H1 (cell line): ENCODE data around the gene SENP3. TPM values are rescaled to one million over a fixed set of nuclear protein-coding genes. Genes with fewer than 3 reads are reported as not detected.

Experiments used
- CTCF ChIA-PET: fragments of 300-600 bp; sonication (Branson Sonifier 250); formaldehyde crosslinking; loops from one replicate; lab custom pipeline; 2021; ENCODE audit not compliant: partially characterized antibody; lab: Charles Lee
- POLR2A ChIA-PET: fragments of 300-600 bp; sonication (Branson Sonifier 250); formaldehyde crosslinking; loops from one replicate; lab custom pipeline; 2021; ENCODE audit warnings: inconsistent platforms; ENCODE audit not compliant: partially characterized antibody; lab: Charles Lee
- DNase-seq, 2 experiments: peaks; one replicate each; pipeline versions ENCODE4 v3.0.0 to v3.0.0-alpha.2; 2010 to 2022; ENCODE audit warnings: low spot score in 2 of 2, low read depth in 1 of 2, mixed read lengths in 1 of 2
- FAIRE-seq: peaks from 2 replicates; lab custom pipeline; 2011; peaks lifted over from hg19 to GRCh38; lab: Jason Lieb, UNC
- H2AFZ ChIP-seq: 2 replicates; pipeline ENCODE4 v1.8.1; 2012; ENCODE audit warnings: low read length, inconsistent platforms
- H2AK5ac ChIP-seq: 2 replicates; pipeline ENCODE4 v1.6.1; 2013; ENCODE audit warnings: low read depth, low read length
- H2BK120ac ChIP-seq: replicated peaks from 2 replicates; pipeline ENCODE3; 2013; ENCODE audit warnings: low read depth, low read length, inconsistent platforms
- H2BK12ac ChIP-seq: 2 replicates; pipeline ENCODE4 v1.6.1; 2013; ENCODE audit warnings: low read depth, low read length
- H2BK15ac ChIP-seq: 2 replicates; pipeline ENCODE4 v1.6.1; 2013; ENCODE audit warnings: low read length
- H2BK20ac ChIP-seq: 2 replicates; pipeline ENCODE4 v1.6.1; 2013; ENCODE audit warnings: low read length
- H2BK5ac ChIP-seq: 2 replicates; pipeline ENCODE4 v1.6.1; 2013; ENCODE audit warnings: low read depth, low read length
- H3K14ac ChIP-seq: 2 replicates; pipeline ENCODE4 v1.6.1; 2013; ENCODE audit warnings: inconsistent platforms; ENCODE audit not compliant: insufficient read length
- H3K18ac ChIP-seq: 2 replicates; pipeline ENCODE4 v1.6.1; 2013; ENCODE audit warnings: low read length; ENCODE audit errors: extremely low read depth
- H3K23ac ChIP-seq: 2 replicates; pipeline ENCODE4 v1.6.1; 2013; ENCODE audit warnings: inconsistent platforms; ENCODE audit not compliant: insufficient read length
- H3K23me2 ChIP-seq: 2 replicates; pipeline ENCODE4 v1.6.1; 2013; ENCODE audit warnings: low read depth, low read length
- H3K27ac ChIP-seq: 2 replicates; pipeline ENCODE4 v1.6.1; 2011; ENCODE audit warnings: low read depth, low read length, inconsistent platforms
- H3K27me3 ChIP-seq, 4 experiments: replicated peaks in 1 of 4; 1 replicate in 1 of 4; 2 replicates in 3 of 4; pipeline versions ENCODE4 v1.6.1 to v1.8.1; 2011 to 2013; ENCODE audit warnings: low read length in 3 of 4, mild to moderate bottlenecking in 3 of 4, inconsistent platforms in 2 of 4, mixed read lengths in 2 of 4, moderate library complexity in 1 of 4; ENCODE audit not compliant: control insufficient read depth in 3 of 4, insufficient read depth in 3 of 4; ENCODE audit errors: extremely low read depth in 1 of 4
- H3K36me3 ChIP-seq, 4 experiments: 2 replicates each; pipeline versions ENCODE4 v1.6.1 to v1.8.1; 2011 to 2013; ENCODE audit warnings: mild to moderate bottlenecking in 4 of 4, low read length in 3 of 4, moderate library complexity in 2 of 4, control low read depth in 1 of 4, inconsistent platforms in 1 of 4; ENCODE audit not compliant: insufficient read depth in 4 of 4, control insufficient read depth in 2 of 4
- H3K4ac ChIP-seq: replicated peaks from 2 replicates; pipeline ENCODE3; 2013; ENCODE audit warnings: low read length, low read depth, mixed read lengths, inconsistent platforms; ENCODE audit not compliant: insufficient read length
- H3K4me1 ChIP-seq, 4 experiments: replicated peaks in 1 of 4; 1 replicate in 1 of 4; 2 replicates in 3 of 4; pipeline versions ENCODE4 v1.6.1 to v1.8.1; 2011 to 2013; ENCODE audit warnings: low read length in 3 of 4, inconsistent platforms in 2 of 4, mixed read lengths in 1 of 4; ENCODE audit not compliant: insufficient read depth in 4 of 4, control insufficient read depth in 3 of 4
- H3K4me2 ChIP-seq, 2 experiments: 2 replicates each; pipeline versions ENCODE4 v1.6.1 to v1.8.1; 2011 to 2013; ENCODE audit warnings: low read depth in 2 of 2, low read length in 2 of 2, control low read depth in 1 of 2, inconsistent platforms in 1 of 2, mild to moderate bottlenecking in 1 of 2; ENCODE audit not compliant: insufficient read depth in 1 of 2
- H3K4me3 ChIP-seq, 4 experiments: fragments of 200-600, 300-600 bp in 1 of 4; sonication (generic), shearing (Covaris generic), sonication (Bioruptor Twin) in 1 of 4; 2 replicates each; pipeline versions ENCODE4 v1.5.1 to v1.8.1; 2011 to 2016; ENCODE audit warnings: low read length in 4 of 4, low read depth in 3 of 4, control low read depth in 2 of 4, inconsistent platforms in 2 of 4, mild to moderate bottlenecking in 2 of 4, mixed read lengths in 1 of 4, moderate library complexity in 1 of 4; ENCODE audit not compliant: insufficient read depth in 2 of 4; ENCODE audit errors: extremely low read depth in 1 of 4
- H3K56ac ChIP-seq: replicated peaks from 2 replicates; pipeline ENCODE3; 2013; ENCODE audit warnings: low read depth, mild to moderate bottlenecking, mixed read lengths, low read length, inconsistent platforms; ENCODE audit not compliant: insufficient read length
- H3K79me1 ChIP-seq: 2 replicates; pipeline ENCODE4 v1.6.1; 2013; ENCODE audit warnings: low read depth, low read length, control low read depth
- H3K79me2 ChIP-seq, 2 experiments: 2 replicates each; pipeline versions ENCODE4 v1.6.1 to v1.8.1; 2012 to 2013; ENCODE audit warnings: low read length in 2 of 2, mild to moderate bottlenecking in 2 of 2, inconsistent platforms in 1 of 2; ENCODE audit not compliant: insufficient read depth in 2 of 2, control insufficient read depth in 1 of 2
- H3K9ac ChIP-seq, 4 experiments: replicated peaks in 1 of 4; 1 replicate in 1 of 4; 2 replicates in 3 of 4; pipeline versions ENCODE4 v1.6.1 to v1.8.1; 2011 to 2013; ENCODE audit warnings: low read depth in 3 of 4, low read length in 3 of 4, control low read depth in 2 of 4, mild to moderate bottlenecking in 2 of 4, moderate library complexity in 2 of 4, inconsistent platforms in 1 of 4; ENCODE audit errors: extremely low read depth in 1 of 4
- H3K9me3 ChIP-seq, 2 experiments: 2 replicates each; pipeline versions ENCODE4 v1.6.1 to v1.8.1; 2012 to 2013; ENCODE audit warnings: mild to moderate bottlenecking in 2 of 2, moderate library complexity in 2 of 2, control low read depth in 1 of 2, inconsistent platforms in 1 of 2, low read depth in 1 of 2, low read length in 1 of 2, mixed read lengths in 1 of 2; ENCODE audit not compliant: insufficient read depth in 2 of 2
- H4K20me1 ChIP-seq, 2 experiments: replicated peaks in 1 of 2; 2 replicates each; pipeline versions ENCODE3 to v1.8.1; 2011 to 2013; ENCODE audit warnings: inconsistent platforms in 2 of 2, low read length in 2 of 2, mild to moderate bottlenecking in 1 of 2; ENCODE audit not compliant: insufficient read depth in 2 of 2, control insufficient read depth in 1 of 2
- H4K5ac ChIP-seq: 2 replicates; pipeline ENCODE4 v1.6.1; 2013; ENCODE audit warnings: low read length, low read depth, mixed read lengths, inconsistent platforms; ENCODE audit not compliant: insufficient read length
- H4K8ac ChIP-seq: 2 replicates; pipeline ENCODE4 v1.8.0; 2013; ENCODE audit warnings: mild to moderate bottlenecking, moderate library complexity, low read length, inconsistent platforms; ENCODE audit not compliant: insufficient read depth; ENCODE audit errors: extremely low read depth
- H4K91ac ChIP-seq: replicated peaks from 2 replicates; pipeline ENCODE3; 2013; ENCODE audit warnings: low read length, mixed read lengths, inconsistent platforms; ENCODE audit not compliant: insufficient read length
- ASH2L ChIP-seq: fragments of 200-600, 300-600 bp; sonication (generic); IDR thresholded peaks from one replicate; pipeline ENCODE4 v1.7.1; 2017; ENCODE audit warnings: low read length
- BACH1 ChIP-seq: IDR thresholded peaks from 2 replicates; pipeline ENCODE4 v1.6.1; 2012; ENCODE audit warnings: low read length, improper control_type of control experiment
- CBX8 ChIP-seq: fragments of 300-800, 300-1000 bp; sonication (generic); IDR thresholded peaks from 2 replicates; pipeline ENCODE4 v1.7.1; 2016; ENCODE audit warnings: low read depth, low read length, borderline replicate concordance
- CEBPB ChIP-seq: IDR thresholded peaks from 2 replicates; pipeline ENCODE4 v1.6.1; 2012; ENCODE audit warnings: low read depth, low read length
- CREB1 ChIP-seq: IDR thresholded peaks from 2 replicates; pipeline ENCODE4 v1.6.1; 2012; ENCODE audit warnings: inconsistent platforms
- EGR1 ChIP-seq: IDR thresholded peaks from 2 replicates; pipeline ENCODE4 v1.6.1; 2011; ENCODE audit warnings: low read depth, low read length, borderline replicate concordance
- GTF2F1 ChIP-seq: IDR thresholded peaks from 2 replicates; pipeline ENCODE4 v1.6.1; 2012; ENCODE audit warnings: low read depth, low read length, improper control_type of control experiment, borderline replicate concordance
- JUN ChIP-seq: IDR thresholded peaks from 2 replicates; pipeline ENCODE4 v1.6.1; 2011; ENCODE audit warnings: low read depth, mild to moderate bottlenecking, improper control_type of control experiment, low read length
- POLR2A ChIP-seq, 2 experiments: IDR thresholded peaks; 1 replicate in 1 of 2; 2 replicates in 1 of 2; pipeline ENCODE4 v1.6.1; 2011; ENCODE audit warnings: low read depth in 2 of 2, low read length in 2 of 2, mild to moderate bottlenecking in 2 of 2; ENCODE audit errors: control extremely low read depth in 1 of 2
- RXRA ChIP-seq: IDR thresholded peaks from 2 replicates; pipeline ENCODE4 v1.6.1; 2011; ENCODE audit warnings: low read depth, mild to moderate bottlenecking, low read length, moderate library complexity; ENCODE audit not compliant: insufficient read depth
- TAF1 ChIP-seq: IDR thresholded peaks from 2 replicates; pipeline ENCODE4 v1.6.1; 2011; ENCODE audit warnings: mild to moderate bottlenecking, low read depth, low read length
- TAF7 ChIP-seq: optimal IDR thresholded peaks from 2 replicates; pipeline ENCODE3; 2011; ENCODE audit warnings: low read depth, mild to moderate bottlenecking, inconsistent platforms, low read length, moderate library complexity, borderline replicate concordance
- WGBS, 2 experiments: shearing (Covaris generic) in 1 of 2; methylation state at CpG; one replicate each; pipeline versions ENCODE4 v1.1.6 to v1.1.7; 2013 to 2015; ENCODE audit warnings: low lambda C conversion rate in 2 of 2, mixed read lengths in 2 of 2, inconsistent platforms in 1 of 2, low coverage in 1 of 2, missing lambda C conversion rate in 1 of 2; ENCODE audit not compliant: insufficient replicate concordance in 2 of 2, insufficient coverage in 1 of 2, insufficient read length in 1 of 2; ENCODE audit errors: extremely low coverage in 1 of 2, missing lambda C conversion rate in 1 of 2; 5-methylcytosine and 5-hydroxymethylcytosine counted together
- polyA plus RNA-seq, 7 experiments: library from polyadenylated mRNA; depleted of rRNA in 3 of 7; stranded (reverse) in 5 of 7; unstranded in 2 of 7; fragments of >200 nt in 5 of 7; fragments of 200-250 nt in 2 of 7; gene quantifications; 1 replicate in 5 of 7; 2 replicates in 1 of 7; 4 replicates in 1 of 7; pipeline versions ENCODE4 v1.2.1 to v1.2.3, GENCODE V29; 2011 to 2013; ENCODE audit warnings: missing spikeins in 2 of 7, mixed read lengths in 2 of 7
- total RNA-seq: library from RNA; stranded (reverse); fragmentation: NEBNext Ultra II Directional; extraction: Animal tissue kit (Norgen Biotek cat#: 25700); gene quantifications from 2 replicates; pipeline ENCODE4 v1.2.1, GENCODE V29; 2021
- TF ChIP-seq, protein P1 (sequence below): IDR thresholded peaks from 2 replicates; pipeline ENCODE4 v1.6.1; 2012; ENCODE audit warnings: inconsistent platforms

The SENP3 gene
- total and polyA plus RNA-seq, 2 of the 8 experiments (the other 6 are each of a cell fraction or from before 2014, with no cell fraction given), result 86.2 to 129 TPM

DNA sequence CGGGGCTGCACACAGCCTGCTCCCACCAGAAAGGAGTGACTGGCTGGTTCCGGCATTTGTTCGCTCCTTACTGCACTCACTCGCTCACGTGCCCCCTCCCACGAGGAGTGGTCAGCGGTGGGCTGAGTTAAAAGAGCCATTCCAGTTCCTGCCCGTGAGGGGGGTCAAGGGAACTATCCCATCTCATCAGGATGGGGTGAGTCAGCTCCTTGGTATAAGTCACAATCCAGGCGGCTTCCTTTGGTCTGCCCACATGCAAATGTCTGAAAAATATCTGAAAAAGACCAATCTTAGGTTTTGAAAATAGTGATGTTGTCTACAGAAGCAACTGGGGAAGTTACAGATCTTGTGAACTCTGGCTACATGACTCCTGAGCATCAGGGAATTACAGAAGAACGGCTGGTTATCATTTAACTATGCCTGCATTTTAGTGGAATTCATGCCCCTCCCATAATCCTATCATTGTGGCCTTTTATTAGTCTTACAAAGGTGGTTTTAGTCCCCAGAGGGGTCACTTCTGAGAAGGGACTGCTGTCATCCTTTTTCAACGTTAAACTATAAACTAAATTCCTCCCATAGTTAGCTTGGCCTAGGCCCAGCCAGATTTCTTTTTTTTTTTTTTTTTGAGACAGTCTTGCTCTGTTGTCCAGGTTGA is 22.7 kb upstream of the SENP3 start:
- no peak overlapping the region for H3K14ac ChIP-seq
- no peaks in the 10 kb centered on the region for H3K79me1 ChIP-seq
- no peak overlapping the region for H4K8ac ChIP-seq
- no peak overlapping the region for H2AK5ac ChIP-seq
- H3K9me3 ChIP-seq, result peaks cover 0 to 4% of the 10 kb centered on the region in 2 experiments; a peak in 1 of 4 replicates
- H2AFZ ChIP-seq, result no peak overlapping the region
- no peak overlapping the region for H4K91ac ChIP-seq
- no peak overlapping the region for H3K27ac ChIP-seq
- no peak overlapping the region for H2BK15ac ChIP-seq
- H3K23ac ChIP-seq, result no peak overlapping the region
- H4K20me1 ChIP-seq, result no peaks in the 10 kb centered on the region
- H3K27me3 ChIP-seq, result no peaks in the 10 kb centered on the region; a peak in 1 of 7 replicates
- no peak for FAIRE-seq
- H3K4me2 ChIP-seq, result no peak overlapping the region
- H3K79me2 ChIP-seq, result no peaks in the 10 kb centered on the region
- no peak for DNase-seq
- no peak overlapping the region for H3K4me3 ChIP-seq
- CTCF ChIA-PET, result interaction anchor here (1.2 to 3.8 kb wide), 4 partner anchors 16 to 25 kb away, joined by 3 to 14 read pairs (median 5); no protein-coding TSS in a partner anchor
- no peak overlapping the region for H2BK120ac ChIP-seq
- no peak overlapping the region for H4K5ac ChIP-seq
- H3K4me1 ChIP-seq, result no peaks in the 10 kb centered on the region
- no peak overlapping the region for H3K18ac ChIP-seq
- H3K56ac ChIP-seq, result no peak overlapping the region
- no peak overlapping the region for H2BK20ac ChIP-seq
- POLR2A ChIA-PET, result interaction anchor here (0.6 to 1.3 kb wide), 3 partner anchors 9 to 48 kb away, joined by 3 to 4 read pairs (median 3); partner anchors contain the start of gene TNFSF12
- no peak overlapping the region for H2BK12ac ChIP-seq
- H3K9ac ChIP-seq, result no peak overlapping the region
- no peak overlapping the region for H2BK5ac ChIP-seq
- no peaks in the 10 kb centered on the region for H3K23me2 ChIP-seq
- 76% methylated on average over 11 of the region's 11 CpGs; no CpG with 5 or more reads in 1 of the 2 experiments for WGBS, 2 experiments
- H3K4ac ChIP-seq, result no peak overlapping the region
- no peaks in the 10 kb centered on the region for H3K36me3 ChIP-seq
- no peak for TF ChIP-seq JUN
- TF ChIP-seq TAF7, result no peak
- TF ChIP-seq ASH2L, result no peak
- no peak for TF ChIP-seq CREB1
- no peak for TF ChIP-seq EGR1
- no peak for TF ChIP-seq GTF2F1
- TF ChIP-seq RXRA, result no peak
- TF ChIP-seq, protein P1, sequence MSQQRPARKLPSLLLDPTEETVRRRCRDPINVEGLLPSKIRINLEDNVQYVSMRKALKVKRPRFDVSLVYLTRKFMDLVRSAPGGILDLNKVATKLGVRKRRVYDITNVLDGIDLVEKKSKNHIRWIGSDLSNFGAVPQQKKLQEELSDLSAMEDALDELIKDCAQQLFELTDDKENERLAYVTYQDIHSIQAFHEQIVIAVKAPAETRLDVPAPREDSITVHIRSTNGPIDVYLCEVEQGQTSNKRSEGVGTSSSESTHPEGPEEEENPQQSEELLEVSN, result no peak
- no peak for TF ChIP-seq CBX8
- TF ChIP-seq POLR2A (IDR thresholded peaks at IDR 0.05; ENCODE audit: control extremely low read depth in 1 of 2, low read depth in 2 of 2, low read length in 2 of 2), result no peak
- no peak for TF ChIP-seq BACH1
- no peak for TF ChIP-seq CEBPB
- no peak for TF ChIP-seq TAF1
